Camera-type eye (tissue), 1 donor: Measurements from ENCODE around the gene UNC93B1. TPM values are rescaled to one million over a fixed set of nuclear protein-coding genes. Genes with fewer than 3 reads are reported as not detected.

Experiments used
- total RNA-seq: library from RNA; depleted of rRNA; stranded (reverse); fragments of >200 nt; gene quantifications from one replicate; pipeline ENCODE4 v1.2.3, GENCODE V29; 2014

The UNC93B1 gene, protein sequence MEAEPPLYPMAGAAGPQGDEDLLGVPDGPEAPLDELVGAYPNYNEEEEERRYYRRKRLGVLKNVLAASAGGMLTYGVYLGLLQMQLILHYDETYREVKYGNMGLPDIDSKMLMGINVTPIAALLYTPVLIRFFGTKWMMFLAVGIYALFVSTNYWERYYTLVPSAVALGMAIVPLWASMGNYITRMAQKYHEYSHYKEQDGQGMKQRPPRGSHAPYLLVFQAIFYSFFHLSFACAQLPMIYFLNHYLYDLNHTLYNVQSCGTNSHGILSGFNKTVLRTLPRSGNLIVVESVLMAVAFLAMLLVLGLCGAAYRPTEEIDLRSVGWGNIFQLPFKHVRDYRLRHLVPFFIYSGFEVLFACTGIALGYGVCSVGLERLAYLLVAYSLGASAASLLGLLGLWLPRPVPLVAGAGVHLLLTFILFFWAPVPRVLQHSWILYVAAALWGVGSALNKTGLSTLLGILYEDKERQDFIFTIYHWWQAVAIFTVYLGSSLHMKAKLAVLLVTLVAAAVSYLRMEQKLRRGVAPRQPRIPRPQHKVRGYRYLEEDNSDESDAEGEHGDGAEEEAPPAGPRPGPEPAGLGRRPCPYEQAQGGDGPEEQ
- total RNA-seq = 8.0 TPM

DNA sequence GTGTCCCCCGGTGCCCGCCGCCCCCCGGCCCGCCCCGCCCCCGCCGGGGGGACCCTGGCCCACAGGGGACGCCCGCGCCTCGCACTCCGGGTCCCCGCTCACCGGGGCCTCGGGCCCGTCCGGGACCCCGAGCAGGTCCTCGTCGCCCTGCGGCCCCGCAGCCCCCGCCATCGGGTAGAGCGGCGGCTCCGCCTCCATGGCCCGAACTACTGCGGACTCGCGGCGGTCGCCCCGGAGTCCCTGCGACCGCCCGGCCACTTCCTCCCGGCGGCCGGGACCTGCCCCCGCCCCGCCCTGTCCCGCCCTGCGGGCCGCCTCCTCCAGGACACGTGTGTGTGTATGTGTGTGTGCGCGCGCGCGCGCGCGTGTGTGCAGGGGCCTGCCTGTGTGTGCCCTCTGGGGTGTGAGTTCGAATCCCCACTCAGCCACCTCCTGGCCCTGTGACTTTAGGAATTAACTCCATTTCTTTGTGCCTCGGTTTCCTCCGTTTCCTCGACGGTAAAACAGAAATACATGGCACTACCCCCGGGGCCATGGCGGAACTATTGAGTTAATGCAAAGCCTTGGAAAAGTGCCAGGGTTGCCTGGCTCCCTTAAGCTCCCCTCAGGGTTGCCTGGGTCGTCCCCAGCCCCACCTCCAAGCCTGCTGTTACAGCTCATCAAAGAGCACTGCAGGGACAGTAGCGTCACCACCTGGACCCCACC is at the start of gene UNC93B1:
Gene UNC93B1, minus strand, starts transcription at position 252 of the 705 bp plus-strand sequence. Its CDS starts 54 bp downstream, at position 198.

GRCh38 chr11:68038718-68039525 is 35.0 kb upstream of the UNC93B1 start, which contains the start of gene TCIRG1:
TSS of gene TCIRG1 (plus strand) at chr11:68039025. CDS start at chr11:68041272, 2,247 bp downstream.

DNA sequence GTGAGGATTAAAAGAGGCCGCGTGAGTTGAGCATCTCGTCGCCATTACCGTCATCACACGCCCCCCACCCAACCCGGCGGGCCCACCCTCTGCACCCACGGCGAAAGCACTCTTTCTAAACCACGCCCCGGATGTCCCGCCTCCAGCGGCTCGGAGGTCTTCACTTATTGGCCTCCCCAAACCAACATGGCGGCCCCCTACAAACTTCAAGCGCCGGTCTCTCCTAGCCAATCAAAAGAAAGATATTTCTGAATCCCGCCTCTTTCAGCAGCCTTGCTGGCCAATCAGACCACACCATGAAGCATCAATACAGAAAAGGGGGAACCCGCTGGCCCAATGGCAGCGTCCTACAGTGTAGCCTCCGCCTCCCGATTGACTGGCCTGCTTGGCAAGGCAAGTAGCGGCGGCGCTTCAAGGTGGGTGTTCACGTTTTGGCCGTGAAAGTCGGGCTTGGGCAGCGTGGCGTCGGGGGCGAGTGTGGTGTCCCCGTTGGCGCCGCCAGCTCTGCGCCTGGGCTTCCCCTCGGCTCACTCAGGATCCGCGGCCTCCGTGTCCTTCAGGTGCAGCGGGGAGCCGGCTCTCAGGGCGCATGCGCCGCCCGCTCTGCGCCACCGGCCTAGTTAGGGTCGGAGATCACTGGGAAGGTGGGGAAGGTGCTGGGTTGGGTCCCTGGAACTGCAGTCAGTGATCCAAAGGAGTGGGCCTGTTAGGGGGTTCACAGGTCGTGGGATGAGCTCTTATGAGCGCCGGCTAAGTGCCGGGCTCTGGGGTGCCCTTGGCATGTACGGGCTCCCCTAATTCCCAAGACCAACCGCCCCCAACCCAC is 26.6 kb upstream of the UNC93B1 start, which contains the start of gene NDUFS8:
Gene NDUFS8, plus strand, starts transcription at position 364 of the 826 bp plus-strand sequence. CDS start 1,471 bp downstream, outside the sequence.

GRCh38 chr11:68010090-68011041 is 6.5 kb upstream of the UNC93B1 start, which contains the start of gene ALDH3B1:
TSS of gene ALDH3B1 (plus strand) at chr11:68010327. CDS start at chr11:68015298, 4,971 bp downstream.

Other genes with a start within 250 kb of the UNC93B1 start
- 5.8 TPM for gene ALDH3B1, start 6.2 kb upstream of the UNC93B1 start, total RNA-seq
- 50.4 TPM for gene NDUFS8, start 26.6 kb upstream of the UNC93B1 start, total RNA-seq
- gene TCIRG1, start 34.9 kb upstream of the UNC93B1 start, total RNA-seq = 36.2 TPM
- 36.2 TPM for gene CHKA, start 117.3 kb upstream of the UNC93B1 start, total RNA-seq
- gene KMT5B, start 209.2 kb upstream of the UNC93B1 start, total RNA-seq = 120 TPM